HepG2 (cell line): ENCODE results near the gene GOLT1A. TPM values are rescaled to one million over a fixed set of nuclear protein-coding genes. Genes with fewer than 3 reads are reported as not detected.

Experiments used
- DDIT3 ChIP-seq: sonication (generic); formaldehyde crosslinking; IDR thresholded peaks from 2 replicates; pipeline ENCODE4 v1.4.0; 2020; ENCODE audit warnings: mild to moderate bottlenecking, missing genetic modification reagents
- GABPB1 ChIP-seq: IDR thresholded peaks from 2 replicates; pipeline ENCODE4 v1.6.1; 2016; ENCODE audit warnings: mild to moderate bottlenecking, missing genetic modification reagents, moderate library complexity, missing compliant biosample characterization
- HMG20B ChIP-seq: conservative IDR thresholded peaks from 2 replicates; pipeline ENCODE4 v1.6.1; 2016; ENCODE audit warnings: missing genetic modification reagents, missing compliant biosample characterization
- HOMEZ ChIP-seq: IDR thresholded peaks from 2 replicates; pipeline ENCODE4 v1.6.1; 2016; ENCODE audit warnings: low read depth
- JARID2 ChIP-seq: sonication (generic); formaldehyde crosslinking; IDR thresholded peaks from 2 replicates; pipeline ENCODE4 v1.8.1; 2023; ENCODE audit warnings: missing genetic modification reagents, inconsistent platforms; ENCODE audit not compliant: insufficient replicate concordance
- KLF16 ChIP-seq, 2 experiments: sonication (generic) in 1 of 2; formaldehyde crosslinking in 1 of 2; IDR thresholded peaks; 2 replicates each; pipeline versions ENCODE4 v1.6.1 to v1.8.0; 2016 to 2023; ENCODE audit warnings: missing genetic modification reagents in 2 of 2, missing compliant biosample characterization in 1 of 2
- KMT2B ChIP-seq: IDR thresholded peaks from 2 replicates; pipeline ENCODE4 v1.6.1; 2016; ENCODE audit warnings: missing genetic modification reagents, missing compliant biosample characterization
- MAFG ChIP-seq: sonication (generic); formaldehyde crosslinking; IDR thresholded peaks from 2 replicates; pipeline ENCODE4 v1.5.1; 2020; ENCODE audit warnings: mild to moderate bottlenecking, missing genetic modification reagents
- SALL1 ChIP-seq: sonication (generic); formaldehyde crosslinking; IDR thresholded peaks from 2 replicates; pipeline ENCODE4 v1.8.0; 2022; ENCODE audit warnings: mild to moderate bottlenecking, missing genetic modification reagents
- ZFX ChIP-seq: sonication (generic); formaldehyde crosslinking; IDR thresholded peaks from 2 replicates; pipeline ENCODE4 v1.4.0; 2020; ENCODE audit warnings: mild to moderate bottlenecking, low read depth, missing genetic modification reagents, moderate library complexity
- ZNF263 ChIP-seq: sonication (generic); formaldehyde crosslinking; IDR thresholded peaks from 2 replicates; pipeline ENCODE4 v1.4.0; 2020; ENCODE audit warnings: missing genetic modification reagents
- ZNF607 ChIP-seq: sonication (generic); formaldehyde crosslinking; IDR thresholded peaks from 2 replicates; pipeline ENCODE4 v1.5.1; 2020; ENCODE audit warnings: missing genetic modification reagents, mild to moderate bottlenecking, borderline replicate concordance
- ZNF672 ChIP-seq: sonication (generic); formaldehyde crosslinking; IDR thresholded peaks from 2 replicates; pipeline ENCODE4 v1.8.1; 2022; ENCODE audit warnings: missing genetic modification reagents
- ZNF770 ChIP-seq: sonication (generic); formaldehyde crosslinking; IDR thresholded peaks from 2 replicates; pipeline ENCODE4 v1.5.0; 2020; ENCODE audit warnings: mild to moderate bottlenecking, missing genetic modification reagents
- ZNF772 ChIP-seq: sonication (generic); formaldehyde crosslinking; IDR thresholded peaks from 2 replicates; pipeline ENCODE4 v1.5.0; 2020; ENCODE audit warnings: mild to moderate bottlenecking, missing genetic modification reagents
- polyA plus RNA-seq, 8 experiments: library from polyadenylated mRNA; depleted of rRNA in 3 of 8; stranded (reverse) in 7 of 8; unstranded in 1 of 8; fragments of >200 nt; fragmentation: Illumina TruSeq in 4 of 8; extraction: Trizol in 4 of 8; gene quantifications; 2 replicates each; pipeline versions ENCODE4 v1.2.1 to v1.2.3, GENCODE V29; 2011 to 2016; ENCODE audit warnings: low read depth in 4 of 8, missing spikeins in 1 of 8, mixed read lengths in 1 of 8; ENCODE audit not compliant: insufficient read depth in 1 of 8
- total RNA-seq, 5 experiments: library from RNA; depleted of rRNA; stranded (reverse); fragments of >200 nt; fragmentation: Illumina TruSeq; extraction: Trizol; gene quantifications; 2 replicates each; pipeline ENCODE4 v1.2.3, GENCODE V29; 2016; ENCODE audit warnings: low read depth in 1 of 5
- TF ChIP-seq, protein P1 (sequence below): fragments of 450-650 bp; IDR thresholded peaks from 2 replicates; pipeline ENCODE4 v1.6.1; 2017; ENCODE audit warnings: mild to moderate bottlenecking
- TF ChIP-seq, protein P2 (sequence below), 2 experiments: fragments of 450-650 bp in 1 of 2; sonication (generic) in 1 of 2; formaldehyde crosslinking; IDR thresholded peaks; 2 replicates each; pipeline versions ENCODE4 v1.5.0 to v1.8.0; 2020 to 2022; ENCODE audit warnings: mild to moderate bottlenecking in 1 of 2, missing genetic modification reagents in 1 of 2
- TF ChIP-seq, protein P3 (sequence below): conservative IDR thresholded peaks from 2 replicates; pipeline ENCODE4 v1.6.1; 2018; ENCODE audit warnings: missing genetic modification reagents

The GOLT1A gene
- total and polyA plus RNA-seq, 2 of the 13 experiments (the other 11 are each of a cell fraction or from before 2014, with no cell fraction given) = 25.8 to 28.0 TPM

DNA sequence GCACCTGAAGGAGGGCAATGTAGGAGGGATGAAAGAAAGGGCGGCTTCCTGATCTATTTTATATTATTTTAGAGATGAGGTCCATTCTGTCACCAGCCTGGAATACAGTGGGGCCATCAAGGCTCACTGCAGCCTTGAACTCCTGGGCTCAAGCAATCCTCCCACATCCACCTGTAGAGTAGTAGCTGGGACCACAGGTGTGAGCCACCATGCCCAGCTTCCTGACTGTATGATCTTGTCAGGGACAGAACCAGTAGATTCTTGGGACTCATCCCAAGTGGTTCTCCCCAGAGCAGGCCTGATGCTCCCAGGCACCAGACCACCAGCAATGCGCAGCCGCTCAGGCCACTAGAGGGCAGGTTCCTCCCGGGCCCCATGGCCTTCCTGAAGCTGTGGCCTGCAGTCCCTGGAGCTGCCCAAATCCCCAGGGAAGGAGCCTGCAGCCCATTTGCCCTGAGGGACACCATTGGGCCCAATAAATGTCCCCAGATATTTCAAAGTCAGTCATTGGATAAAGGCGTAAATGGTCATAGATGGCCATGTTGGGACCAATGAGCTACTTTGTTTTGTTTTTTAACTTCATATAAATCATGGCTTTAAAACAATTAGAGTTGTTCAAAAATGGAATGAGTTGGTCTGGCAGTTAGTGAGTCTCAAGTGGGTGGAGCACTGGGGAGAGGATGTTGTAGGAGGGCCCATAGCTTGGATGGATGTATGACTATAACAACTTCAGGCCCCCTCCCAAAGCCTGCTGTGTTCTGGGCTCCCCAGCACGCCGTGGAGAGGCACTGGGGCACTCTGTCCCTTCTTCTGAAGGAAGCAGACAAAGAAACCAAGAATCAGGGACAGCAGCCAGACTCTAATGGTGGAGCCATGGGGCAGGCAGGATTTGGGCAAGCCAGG is 44.7 kb upstream of the GOLT1A start (continued):
- TF ChIP-seq ZNF263 (CRISPR knock-in tag) = peak; percentile 38; the same call in 1 of the 2 replicates
- TF ChIP-seq, protein P1, sequence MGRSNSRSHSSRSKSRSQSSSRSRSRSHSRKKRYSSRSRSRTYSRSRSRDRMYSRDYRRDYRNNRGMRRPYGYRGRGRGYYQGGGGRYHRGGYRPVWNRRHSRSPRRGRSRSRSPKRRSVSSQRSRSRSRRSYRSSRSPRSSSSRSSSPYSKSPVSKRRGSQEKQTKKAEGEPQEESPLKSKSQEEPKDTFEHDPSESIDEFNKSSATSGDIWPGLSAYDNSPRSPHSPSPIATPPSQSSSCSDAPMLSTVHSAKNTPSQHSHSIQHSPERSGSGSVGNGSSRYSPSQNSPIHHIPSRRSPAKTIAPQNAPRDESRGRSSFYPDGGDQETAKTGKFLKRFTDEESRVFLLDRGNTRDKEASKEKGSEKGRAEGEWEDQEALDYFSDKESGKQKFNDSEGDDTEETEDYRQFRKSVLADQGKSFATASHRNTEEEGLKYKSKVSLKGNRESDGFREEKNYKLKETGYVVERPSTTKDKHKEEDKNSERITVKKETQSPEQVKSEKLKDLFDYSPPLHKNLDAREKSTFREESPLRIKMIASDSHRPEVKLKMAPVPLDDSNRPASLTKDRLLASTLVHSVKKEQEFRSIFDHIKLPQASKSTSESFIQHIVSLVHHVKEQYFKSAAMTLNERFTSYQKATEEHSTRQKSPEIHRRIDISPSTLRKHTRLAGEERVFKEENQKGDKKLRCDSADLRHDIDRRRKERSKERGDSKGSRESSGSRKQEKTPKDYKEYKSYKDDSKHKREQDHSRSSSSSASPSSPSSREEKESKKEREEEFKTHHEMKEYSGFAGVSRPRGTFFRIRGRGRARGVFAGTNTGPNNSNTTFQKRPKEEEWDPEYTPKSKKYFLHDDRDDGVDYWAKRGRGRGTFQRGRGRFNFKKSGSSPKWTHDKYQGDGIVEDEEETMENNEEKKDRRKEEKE = no peak
- no peak for TF ChIP-seq MAFG (CRISPR knock-in tag)
- no peak for TF ChIP-seq ZNF607 (CRISPR knock-in tag)
- TF ChIP-seq KLF16 (CRISPR knock-in tag; IDR thresholded peaks at IDR 0.05) = no peak
- TF ChIP-seq, protein P2, sequence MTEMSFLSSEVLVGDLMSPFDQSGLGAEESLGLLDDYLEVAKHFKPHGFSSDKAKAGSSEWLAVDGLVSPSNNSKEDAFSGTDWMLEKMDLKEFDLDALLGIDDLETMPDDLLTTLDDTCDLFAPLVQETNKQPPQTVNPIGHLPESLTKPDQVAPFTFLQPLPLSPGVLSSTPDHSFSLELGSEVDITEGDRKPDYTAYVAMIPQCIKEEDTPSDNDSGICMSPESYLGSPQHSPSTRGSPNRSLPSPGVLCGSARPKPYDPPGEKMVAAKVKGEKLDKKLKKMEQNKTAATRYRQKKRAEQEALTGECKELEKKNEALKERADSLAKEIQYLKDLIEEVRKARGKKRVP (CRISPR knock-in tag; IDR thresholded peaks at IDR 0.05) = no peak
- TF ChIP-seq SALL1 (CRISPR knock-in tag) = peak; percentile 49
- TF ChIP-seq HOMEZ = no peak
- no peak for TF ChIP-seq DDIT3
- no peak for TF ChIP-seq KMT2B (CRISPR knock-in tag)
- no peak for TF ChIP-seq ZNF772 (CRISPR knock-in tag)
- TF ChIP-seq GABPB1 (CRISPR knock-in tag) = no peak
- no peak for TF ChIP-seq ZNF672 (CRISPR knock-in tag)
- TF ChIP-seq ZFX (CRISPR knock-in tag) = peak; percentile 64
- no peak for TF ChIP-seq ZNF770 (CRISPR knock-in tag)
- no peak for TF ChIP-seq JARID2
- TF ChIP-seq, protein P3, sequence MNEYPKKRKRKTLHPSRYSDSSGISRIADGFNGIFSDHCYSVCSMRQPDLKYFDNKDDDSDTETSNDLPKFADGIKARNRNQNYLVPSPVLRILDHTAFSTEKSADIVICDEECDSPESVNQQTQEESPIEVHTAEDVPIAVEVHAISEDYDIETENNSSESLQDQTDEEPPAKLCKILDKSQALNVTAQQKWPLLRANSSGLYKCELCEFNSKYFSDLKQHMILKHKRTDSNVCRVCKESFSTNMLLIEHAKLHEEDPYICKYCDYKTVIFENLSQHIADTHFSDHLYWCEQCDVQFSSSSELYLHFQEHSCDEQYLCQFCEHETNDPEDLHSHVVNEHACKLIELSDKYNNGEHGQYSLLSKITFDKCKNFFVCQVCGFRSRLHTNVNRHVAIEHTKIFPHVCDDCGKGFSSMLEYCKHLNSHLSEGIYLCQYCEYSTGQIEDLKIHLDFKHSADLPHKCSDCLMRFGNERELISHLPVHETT (CRISPR knock-in tag) = no peak
- TF ChIP-seq HMG20B = no peak
